GM21423 (cell line): ENCODE measurements around the gene CPOX.
A peak's percentile ranks its signal among the peaks of the same experiment; 100 is the strongest.

Source experiments
- ATAC-seq: cut with Tn5 transposase; IDR thresholded peaks from one replicate; pipeline ENCODE4 v1.9.1; 2021; ENCODE audit warnings: mild to moderate bottlenecking, moderate library complexity; ENCODE audit not compliant: unreplicated experiment

CPOX gene

GRCh38 chr3:98596541-98597500, 3.4 kb upstream of the CPOX start:
- no peak for ATAC-seq

GRCh38 chr3:98596087-98596486, 2.7 kb upstream of the CPOX start:
- no peak for ATAC-seq

GRCh38 chr3:98594628-98595324, 1.4 kb upstream of the CPOX start:
- ATAC-seq, result no peak

- no peak for ATAC-seq
Observed at GRCh38 chr3:98592345-98592935, 971 bp downstream of the CPOX start.

DNA sequence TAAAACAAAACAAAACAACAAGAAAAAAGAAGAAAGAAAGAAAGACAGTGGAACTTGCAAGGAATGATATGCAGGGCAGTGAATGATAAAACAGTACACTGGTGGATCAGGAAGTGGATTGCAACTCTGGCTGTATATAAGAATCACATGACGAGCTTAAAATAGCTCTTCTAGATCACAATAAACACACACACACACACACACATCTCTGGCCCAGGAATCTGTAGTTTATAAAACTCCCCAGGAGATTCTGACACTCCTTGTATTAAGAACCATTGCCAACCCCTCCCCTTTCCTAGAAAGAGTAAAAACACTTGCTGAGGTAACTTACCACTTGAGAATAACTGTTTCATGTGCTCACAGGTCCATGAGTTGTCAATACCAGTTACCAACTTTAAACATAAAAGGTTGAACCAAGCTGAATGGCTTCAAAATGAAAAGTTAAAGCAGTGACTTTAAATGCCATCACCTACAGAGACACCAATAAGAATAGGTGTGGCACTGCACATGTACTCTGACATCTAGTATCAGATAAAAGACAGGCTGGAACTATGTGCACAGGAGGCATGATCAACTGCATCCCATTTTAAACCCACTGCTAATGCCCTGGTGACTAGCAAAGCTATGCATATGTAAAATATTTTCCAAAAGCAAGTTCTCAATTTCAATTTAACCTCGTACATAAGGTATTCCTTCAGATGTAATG, 3.9 kb downstream of the CPOX start:
- ATAC-seq, result no peak

DNA sequence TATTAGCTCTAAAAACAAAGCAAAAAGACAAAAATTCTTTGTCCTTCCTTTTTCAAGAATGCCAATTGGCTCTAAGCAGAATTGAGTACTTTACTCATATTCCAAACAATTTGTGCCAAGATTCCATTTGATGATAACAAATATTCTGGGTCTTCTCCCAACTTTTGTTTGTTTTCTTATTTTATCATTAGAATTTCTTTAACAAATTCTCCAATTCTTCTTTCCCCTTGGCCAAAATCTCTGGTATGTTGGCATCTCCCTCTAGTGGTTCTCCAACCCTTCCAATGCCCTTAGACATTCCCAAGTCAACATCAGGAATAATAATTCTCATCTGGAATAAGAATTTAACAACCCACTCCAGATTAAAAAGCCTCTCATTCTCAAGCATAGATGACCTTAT, 5.3 kb downstream of the CPOX start:
- ATAC-seq, result no peak

DNA sequence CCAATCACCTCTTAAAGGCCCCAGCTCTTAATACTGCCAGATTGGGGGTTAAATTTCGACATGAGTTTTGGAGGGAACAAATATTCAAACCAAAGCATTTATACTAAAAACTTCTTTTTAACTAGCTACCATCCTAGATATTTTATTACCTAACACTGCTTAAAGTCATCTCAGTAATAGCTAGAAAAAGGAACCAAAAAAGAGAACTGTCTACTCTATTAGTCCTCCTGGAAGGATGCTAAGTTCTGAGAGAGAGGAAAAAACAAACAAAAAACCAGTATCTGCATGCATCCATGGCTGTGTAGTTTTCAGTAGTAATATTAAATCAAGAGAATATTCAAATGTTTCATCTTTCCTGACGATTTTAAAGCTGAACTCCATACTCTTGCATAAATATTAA, 5.8 kb downstream of the CPOX start:
- no peak for ATAC-seq

DNA sequence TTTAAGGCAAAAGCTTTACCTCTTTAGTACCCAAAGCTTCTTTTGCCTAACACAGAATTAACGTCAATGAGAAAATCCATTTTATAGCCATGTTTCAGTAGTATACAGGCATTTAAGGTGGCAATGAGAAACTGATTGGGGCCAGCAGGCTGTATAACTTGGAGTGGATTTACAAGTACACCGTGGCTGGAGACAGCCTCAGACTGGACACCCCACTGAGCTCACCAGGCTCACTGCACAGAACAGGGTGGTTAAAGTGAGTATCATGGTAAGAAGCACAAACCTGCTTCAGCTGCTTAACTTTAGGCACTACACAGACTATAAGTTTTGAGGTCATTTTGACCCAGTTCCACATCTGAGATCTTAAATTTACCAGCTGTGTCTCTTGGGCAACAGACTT, 8.9 kb downstream of the CPOX start:
- ATAC-seq, result no peak

DNA sequence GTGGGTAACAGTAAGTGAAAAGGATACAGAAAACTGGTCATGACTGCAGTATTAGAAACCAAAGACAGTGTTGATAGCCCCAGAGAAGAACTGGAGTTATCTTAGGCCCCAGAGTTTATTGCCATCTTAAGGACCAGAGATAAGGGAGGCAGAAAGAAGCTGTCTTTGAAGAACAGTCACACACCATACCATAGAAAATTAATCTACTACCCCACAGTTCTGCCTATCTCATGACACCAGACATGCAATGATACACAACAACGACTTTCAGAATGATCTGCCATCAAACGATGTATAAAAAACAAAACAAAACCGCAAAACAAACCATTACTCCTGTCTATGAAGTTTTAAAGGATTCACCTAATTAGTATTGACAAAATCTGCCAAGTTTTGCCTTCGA, 9.6 kb downstream of the CPOX start:
- ATAC-seq, result no peak

DNA sequence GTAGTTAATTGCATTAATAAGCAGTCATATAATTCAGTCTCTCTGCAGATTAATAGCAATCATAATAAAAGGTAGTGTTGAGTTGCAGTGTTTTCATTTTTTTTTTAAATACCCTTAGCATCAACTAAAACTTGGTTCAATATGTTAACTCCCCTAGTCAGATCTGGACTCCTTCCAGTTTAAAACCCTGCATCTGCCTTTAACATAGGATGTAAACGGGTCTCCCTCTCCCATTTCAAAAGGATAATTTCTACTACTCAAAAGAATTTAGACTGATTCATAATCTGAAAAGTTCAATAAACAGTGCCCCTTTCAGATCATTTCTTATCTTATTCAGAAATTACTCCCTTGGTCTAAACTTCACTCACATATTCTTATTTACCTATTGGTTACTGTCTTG, 11.4 kb downstream of the CPOX start:
- ATAC-seq, result no peak

- no peak for ATAC-seq
Observed at GRCh38 chr3:98581474-98581873, 11.9 kb downstream of the CPOX start.

- ATAC-seq, result no peak
Observed at GRCh38 chr3:98580401-98581386, 12.7 kb downstream of the CPOX start.

GRCh38 chr3:98577178-98577895, 16.1 kb downstream of the CPOX start:
- ATAC-seq, result no peak

- no peak for ATAC-seq
Observed at GRCh38 chr3:98574132-98574531, 19.3 kb downstream of the CPOX start.

GRCh38 chr3:98573181-98573728, 20.2 kb downstream of the CPOX start:
- ATAC-seq, result peak; percentile 53

DNA sequence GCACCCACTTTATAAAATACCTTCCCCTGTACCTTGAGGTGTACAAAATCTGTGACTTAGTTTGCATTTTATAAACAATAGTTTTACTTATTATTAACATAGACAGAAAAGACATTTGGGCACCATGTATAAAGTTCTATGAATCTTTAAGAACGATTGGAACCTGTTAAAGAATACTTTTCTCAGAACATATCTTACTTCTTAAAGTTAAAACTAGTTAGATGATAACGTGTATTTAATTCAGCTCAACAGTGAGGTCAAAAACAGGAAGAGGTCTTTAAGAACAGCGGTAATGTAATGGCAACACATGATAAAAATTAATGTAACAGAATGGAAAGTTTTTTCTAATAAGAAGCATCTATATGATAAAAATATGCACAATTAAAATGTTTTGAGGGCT, 25.0 kb downstream of the CPOX start:
- no peak for ATAC-seq

DNA sequence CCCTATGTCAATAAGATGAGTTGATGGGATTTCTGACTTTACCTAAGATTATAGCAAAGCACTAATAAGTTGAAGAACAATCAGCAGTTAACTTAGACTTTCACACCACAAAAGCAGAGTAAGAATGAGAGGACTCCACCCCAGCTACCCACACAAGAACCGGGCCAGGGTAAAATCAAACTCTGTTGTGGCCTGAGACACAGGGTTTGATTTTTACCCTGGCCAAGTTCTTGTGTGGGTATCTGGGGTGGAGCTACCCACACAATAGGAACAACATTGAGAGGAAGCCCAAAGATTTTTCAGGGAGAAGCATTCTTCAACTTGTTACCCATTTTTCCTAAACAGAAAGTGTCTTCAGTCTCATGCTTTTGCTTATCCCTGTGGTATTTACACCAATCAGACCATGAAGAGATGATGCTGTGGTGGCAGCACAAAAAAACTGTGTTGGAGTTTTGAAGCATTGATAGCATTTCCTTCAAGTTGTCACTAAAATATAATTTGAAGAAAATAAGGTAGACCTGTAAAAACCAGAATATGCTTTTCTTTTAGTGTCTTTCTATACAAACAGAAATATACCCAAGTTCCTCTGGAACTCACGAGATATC, 25.6 kb downstream of the CPOX start:
- peak; percentile 31 for ATAC-seq

- ATAC-seq, result no peak
Observed at GRCh38 chr3:98565843-98566242, 27.6 kb downstream of the CPOX start.

- no peak for ATAC-seq
Observed at GRCh38 chr3:98565237-98565643, 28.2 kb downstream of the CPOX start.
